GM19025 (cell line): ENCODE results near the gene KRTAP5-1.

Experiments used
- ATAC-seq: cut with Tn5 transposase; IDR thresholded peaks from one replicate; pipeline ENCODE4 v1.9.1; 2021; ENCODE audit warnings: mild to moderate bottlenecking, low read depth, moderate library complexity; ENCODE audit not compliant: unreplicated experiment

Gene KRTAP5-1

GRCh38 chr11:1547467-1548098 is 37.5 kb downstream of the KRTAP5-1 start:
- no peak for ATAC-seq

- ATAC-seq: no peak
These were observed 38.3 kb downstream of the KRTAP5-1 start for GRCh38 chr11:1546536-1547466.

- no peak for ATAC-seq
These were observed 39.0 kb downstream of the KRTAP5-1 start for GRCh38 chr11:1546077-1546535.

GRCh38 chr11:1545432-1545831 is 39.7 kb downstream of the KRTAP5-1 start:
- no peak for ATAC-seq

GRCh38 chr11:1544536-1544935 is 40.5 kb downstream of the KRTAP5-1 start:
- no peak for ATAC-seq

GRCh38 chr11:1543606-1544263 is 41.3 kb downstream of the KRTAP5-1 start:
- ATAC-seq: no peak

GRCh38 chr11:1542267-1542666 is 42.8 kb downstream of the KRTAP5-1 start:
- no peak for ATAC-seq

- no peak for ATAC-seq
These were observed 43.4 kb downstream of the KRTAP5-1 start for GRCh38 chr11:1541474-1542204.

GRCh38 chr11:1540074-1540473 is 45.0 kb downstream of the KRTAP5-1 start:
- no peak for ATAC-seq

GRCh38 chr11:1538153-1538552 is 46.9 kb downstream of the KRTAP5-1 start:
- no peak for ATAC-seq

GRCh38 chr11:1536065-1536843 is 48.8 kb downstream of the KRTAP5-1 start:
- no peak for ATAC-seq

- no peak for ATAC-seq
These were observed 50.4 kb downstream of the KRTAP5-1 start for GRCh38 chr11:1534682-1535081.
